IPS-15b (cell line): ENCODE measurements around the gene S1PR3.

ENCODE experiments used
- H3K27me3 ChIP-seq: one replicate; pipeline ENCODE4 v1.6.1; 2013; ENCODE audit warnings: low read length; ENCODE audit not compliant: control insufficient read depth, insufficient read depth
- H3K36me3 ChIP-seq: one replicate; pipeline ENCODE4 v1.6.1; 2013; ENCODE audit warnings: low read length; ENCODE audit not compliant: control insufficient read depth, insufficient read depth
- H3K4me1 ChIP-seq: one replicate; pipeline ENCODE4 v1.6.1; 2013; ENCODE audit warnings: mild to moderate bottlenecking, low read length; ENCODE audit not compliant: control insufficient read depth, insufficient read depth
- H3K4me3 ChIP-seq: one replicate; pipeline ENCODE4 v1.5.1; 2013; ENCODE audit warnings: low read depth, low read length
- H3K9ac ChIP-seq: one replicate; pipeline ENCODE4 v1.6.1; 2013; ENCODE audit warnings: low read depth, mild to moderate bottlenecking, low read length
- H3K9me3 ChIP-seq: one replicate; pipeline ENCODE4 v1.6.1; 2013; ENCODE audit warnings: mild to moderate bottlenecking, low read length; ENCODE audit not compliant: control insufficient read depth, insufficient read depth

S1PR3 gene

GRCh38 chr9:89015336-89015735, 24.1 kb downstream of the S1PR3 start:
- H3K36me3 ChIP-seq, result no peaks in the 10 kb centered on the region
- no peak overlapping the region for H3K4me3 ChIP-seq
- H3K9ac ChIP-seq, result no peak overlapping the region
- H3K4me1 ChIP-seq, result peaks cover 3% of the 10 kb centered on the region
- no peaks in the 10 kb centered on the region for H3K27me3 ChIP-seq
- no peaks in the 10 kb centered on the region for H3K9me3 ChIP-seq

GRCh38 chr9:89020754-89021153, 29.5 kb downstream of the S1PR3 start:
- Histone ChIP-seq H3K4me3 (no peak overlapping the region), H3K36me3 (no peaks in the 10 kb centered on the region), H3K9ac (no peak overlapping the region), H3K4me1 (no peaks in the 10 kb centered on the region), H3K9me3 (no peaks in the 10 kb centered on the region), H3K27me3 (no peaks in the 10 kb centered on the region)

GRCh38 chr9:89021154-89021803, 30.0 kb downstream of the S1PR3 start:
- H3K4me3 ChIP-seq, result no peak overlapping the region
- H3K9ac ChIP-seq, result no peak overlapping the region

DNA sequence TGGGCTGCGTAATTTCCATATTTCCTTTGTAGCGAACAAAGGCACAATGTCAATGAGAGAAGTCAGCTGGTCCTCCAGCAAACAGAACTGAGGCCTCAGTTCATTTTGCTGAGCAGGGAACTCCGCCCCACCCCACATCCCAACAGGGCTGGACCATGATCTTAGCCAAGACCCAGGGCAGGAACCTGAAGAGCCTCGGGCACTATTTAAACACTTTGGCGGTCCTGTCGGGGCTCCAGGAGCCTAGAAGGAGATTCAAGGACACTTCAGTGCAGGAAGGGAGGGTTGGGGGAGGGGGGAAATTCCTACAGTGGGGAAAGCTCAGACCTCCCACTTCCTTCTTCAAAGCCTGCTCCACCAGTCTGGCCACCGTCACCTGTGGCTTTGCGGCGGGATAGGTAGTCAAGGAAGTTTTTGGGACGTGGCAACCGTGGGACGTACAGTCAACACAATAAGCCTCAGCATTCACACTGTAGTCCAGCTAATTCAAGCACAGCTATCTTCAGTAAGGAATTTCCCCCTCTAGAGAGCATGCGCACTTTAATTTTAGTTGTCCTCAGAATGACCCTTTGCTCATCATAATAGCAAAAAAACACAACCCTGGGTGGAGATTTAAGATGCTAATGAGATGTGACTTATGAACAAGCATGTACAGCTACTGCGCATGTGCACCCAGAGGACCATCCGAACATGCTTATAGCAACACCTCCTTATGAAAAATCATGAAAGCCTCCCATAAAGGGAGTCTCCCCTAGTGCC, 30.9 kb downstream of the S1PR3 start:
- Histone ChIP-seq H3K4me1 (no peaks in the 10 kb centered on the region), H3K9me3 (no peaks in the 10 kb centered on the region), H3K4me3 (no peak overlapping the region), H3K9ac (no peak overlapping the region), H3K36me3 (no peaks in the 10 kb centered on the region), H3K27me3 (no peaks in the 10 kb centered on the region)

More at GRCh38 chr9:89021154-89021803, 30.0 kb downstream of the S1PR3 start:
- no peaks in the 10 kb centered on the region for H3K27me3 ChIP-seq
- H3K36me3 ChIP-seq, result no peaks in the 10 kb centered on the region
- no peaks in the 10 kb centered on the region for H3K9me3 ChIP-seq
- H3K4me1 ChIP-seq, result no peaks in the 10 kb centered on the region

GRCh38 chr9:89022902-89023301, 31.6 kb downstream of the S1PR3 start:
- no peaks in the 10 kb centered on the region for H3K9me3 ChIP-seq
- H3K9ac ChIP-seq, result no peak overlapping the region
- H3K4me1 ChIP-seq, result no peaks in the 10 kb centered on the region
- H3K4me3 ChIP-seq, result no peak overlapping the region
- H3K27me3 ChIP-seq, result no peaks in the 10 kb centered on the region
- H3K36me3 ChIP-seq, result no peaks in the 10 kb centered on the region

DNA sequence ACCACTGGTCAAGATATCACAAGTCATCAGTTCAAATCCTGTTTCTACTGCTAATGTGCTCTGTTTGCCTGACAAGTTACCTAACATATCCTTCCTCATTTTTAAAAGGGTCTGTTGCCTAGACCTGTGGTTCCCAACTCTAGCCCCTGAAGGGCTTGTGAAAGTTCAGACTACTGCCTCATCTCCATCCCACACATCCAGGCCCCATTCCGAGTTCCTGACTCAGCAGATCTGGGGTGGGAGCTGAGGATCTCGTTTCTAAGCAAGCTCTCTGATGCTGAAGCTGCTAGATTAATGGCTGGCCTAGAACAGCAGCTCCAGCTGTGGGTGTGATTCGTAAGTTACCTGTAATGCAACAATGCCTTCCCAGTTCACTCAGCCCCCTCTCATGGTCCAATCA, 32.5 kb downstream of the S1PR3 start:
- H3K36me3 ChIP-seq, result no peaks in the 10 kb centered on the region
- H3K4me1 ChIP-seq, result no peaks in the 10 kb centered on the region
- no peak overlapping the region for H3K4me3 ChIP-seq

DNA sequence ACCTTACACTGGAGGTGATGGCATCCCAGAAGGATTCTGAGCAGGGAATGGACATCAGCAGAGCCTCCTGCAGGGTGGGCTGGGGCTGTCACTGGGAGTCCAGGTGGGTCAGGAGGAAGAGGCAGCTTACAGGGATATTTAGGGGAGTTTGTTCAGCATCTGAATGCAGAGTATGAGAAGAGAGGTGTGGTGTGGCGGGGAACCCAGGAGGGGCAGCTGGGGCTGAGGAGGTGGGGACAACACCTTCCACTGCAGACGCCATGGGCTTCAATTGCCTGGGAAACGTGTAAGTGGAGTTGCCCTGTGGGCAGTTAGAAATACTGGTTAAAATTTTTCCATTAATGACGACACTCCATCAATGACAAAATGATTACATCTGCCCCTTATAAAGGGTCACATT, 33.5 kb downstream of the S1PR3 start:
- Histone ChIP-seq H3K9ac (no peak overlapping the region), H3K36me3 (no peaks in the 10 kb centered on the region), H3K9me3 (no peaks in the 10 kb centered on the region)

More for the DNA sequence above, 32.5 kb downstream of the S1PR3 start:
- no peaks in the 10 kb centered on the region for H3K9me3 ChIP-seq
- no peaks in the 10 kb centered on the region for H3K27me3 ChIP-seq
- no peak overlapping the region for H3K9ac ChIP-seq

DNA sequence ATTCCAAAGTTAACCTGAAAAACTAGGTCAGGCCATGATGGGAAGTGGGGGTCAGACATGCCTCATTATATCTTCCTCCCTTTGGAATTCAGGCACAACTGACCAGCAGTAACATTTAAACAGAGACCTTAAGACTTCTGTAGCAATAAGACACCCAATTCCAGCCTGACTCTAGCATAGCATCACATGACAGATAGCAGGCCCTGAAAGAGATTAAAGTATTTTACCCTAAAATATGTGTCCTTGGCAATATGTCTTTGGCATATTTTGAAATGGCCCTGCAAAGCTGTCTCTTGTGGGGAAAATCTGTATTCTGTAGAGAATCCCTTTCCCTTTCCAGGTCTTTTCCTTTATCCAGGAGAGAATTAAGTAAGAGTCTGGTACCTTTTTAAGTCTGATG, 34.3 kb downstream of the S1PR3 start:
- Histone ChIP-seq H3K4me3 (no peak overlapping the region), H3K36me3 (no peaks in the 10 kb centered on the region), H3K9ac (no peak overlapping the region), H3K27me3 (no peaks in the 10 kb centered on the region), H3K4me1 (no peaks in the 10 kb centered on the region), H3K9me3 (no peaks in the 10 kb centered on the region)

More for the DNA sequence above, 33.5 kb downstream of the S1PR3 start:
- no peak overlapping the region for H3K4me3 ChIP-seq
- H3K4me1 ChIP-seq, result no peaks in the 10 kb centered on the region
- H3K27me3 ChIP-seq, result no peaks in the 10 kb centered on the region

DNA sequence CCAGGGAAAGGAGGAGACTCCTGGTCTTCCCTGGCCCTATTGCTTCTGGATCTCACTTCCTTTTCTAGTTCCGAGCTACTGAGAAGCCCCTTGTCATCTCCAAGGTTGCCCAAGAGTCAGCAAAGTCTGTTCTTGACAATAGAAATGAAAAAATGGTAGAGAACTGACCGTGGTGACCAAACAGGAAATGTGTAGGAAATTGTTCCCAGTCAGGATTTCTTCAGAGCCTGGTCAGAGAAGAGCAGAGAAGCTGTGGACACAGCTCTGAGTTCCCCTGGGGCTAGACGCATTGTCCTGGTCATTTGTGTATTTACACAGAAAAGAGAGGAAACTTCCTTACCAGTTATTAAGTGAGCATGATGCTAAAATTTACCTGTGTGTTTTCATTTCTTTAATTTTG, 35.6 kb downstream of the S1PR3 start:
- Histone ChIP-seq H3K9me3 (no peaks in the 10 kb centered on the region), H3K9ac (no peak overlapping the region), H3K36me3 (no peaks in the 10 kb centered on the region)

DNA sequence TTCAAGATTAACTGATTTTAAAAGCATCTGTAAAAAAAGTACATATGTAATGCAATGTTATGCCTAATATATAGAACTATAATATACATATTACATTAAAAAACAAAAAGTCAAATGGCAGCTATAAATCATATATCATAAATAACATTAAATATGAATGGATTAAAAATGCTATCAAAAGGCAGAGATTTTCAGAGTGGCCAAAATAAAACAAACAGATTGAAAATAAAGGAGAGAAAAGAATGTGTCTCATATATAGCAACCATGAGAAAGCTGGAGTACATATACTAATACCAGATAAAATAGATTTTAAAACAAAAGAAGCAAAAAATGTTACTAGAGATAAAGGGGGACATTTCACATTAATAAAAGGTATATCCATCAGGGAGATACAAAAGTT, 38.5 kb downstream of the S1PR3 start:
- Histone ChIP-seq H3K9me3 (no peaks in the 10 kb centered on the region), H3K4me1 (no peaks in the 10 kb centered on the region), H3K27me3 (no peaks in the 10 kb centered on the region), H3K36me3 (no peaks in the 10 kb centered on the region), H3K9ac (no peak overlapping the region), H3K4me3 (no peak overlapping the region)

More for the DNA sequence above, 35.6 kb downstream of the S1PR3 start:
- no peaks in the 10 kb centered on the region for H3K27me3 ChIP-seq
- no peaks in the 10 kb centered on the region for H3K4me1 ChIP-seq
- no peak overlapping the region for H3K4me3 ChIP-seq

GRCh38 chr9:89032173-89032572, 40.9 kb downstream of the S1PR3 start:
- Histone ChIP-seq H3K4me3 (no peak overlapping the region), H3K9ac (no peak overlapping the region), H3K4me1 (no peaks in the 10 kb centered on the region), H3K9me3 (no peaks in the 10 kb centered on the region), H3K36me3 (no peaks in the 10 kb centered on the region), H3K27me3 (no peaks in the 10 kb centered on the region)

- no peaks in the 10 kb centered on the region for H3K27me3 ChIP-seq
- no peaks in the 10 kb centered on the region for H3K9me3 ChIP-seq
- no peaks in the 10 kb centered on the region for H3K4me1 ChIP-seq
- no peak overlapping the region for H3K9ac ChIP-seq
- H3K4me3 ChIP-seq, result no peak overlapping the region
- no peaks in the 10 kb centered on the region for H3K36me3 ChIP-seq
These were observed 41.4 kb downstream of the S1PR3 start for GRCh38 chr9:89032661-89033060.
